AG10803 (cell line): Measurements from ENCODE around the gene TSEN34.

Source experiments
- DNase-seq: peaks from one replicate; pipeline ENCODE4 v3.0.0; 2010; ENCODE audit warnings: low read depth
- H3K4me3 ChIP-seq: 2 replicates; pipeline ENCODE4 v1.5.1; 2011; ENCODE audit warnings: mild to moderate bottlenecking, low read length, control low read depth
- TF ChIP-seq, protein P1 (sequence below): conservative IDR thresholded peaks from 2 replicates; pipeline ENCODE4 v1.5.1; 2011; ENCODE audit warnings: mild to moderate bottlenecking, low read length, control low read depth, inconsistent platforms

Gene TSEN34

GRCh38 chr19:54191011-54191810, at the start of gene TSEN34:
TSEN34 (plus strand) TSS chr19:54191308; CDS start chr19:54191365, 57 bp downstream.
- peak within 1 kb of the TSS; percentile 72 for H3K4me3 ChIP-seq
- TF ChIP-seq, protein P1, sequence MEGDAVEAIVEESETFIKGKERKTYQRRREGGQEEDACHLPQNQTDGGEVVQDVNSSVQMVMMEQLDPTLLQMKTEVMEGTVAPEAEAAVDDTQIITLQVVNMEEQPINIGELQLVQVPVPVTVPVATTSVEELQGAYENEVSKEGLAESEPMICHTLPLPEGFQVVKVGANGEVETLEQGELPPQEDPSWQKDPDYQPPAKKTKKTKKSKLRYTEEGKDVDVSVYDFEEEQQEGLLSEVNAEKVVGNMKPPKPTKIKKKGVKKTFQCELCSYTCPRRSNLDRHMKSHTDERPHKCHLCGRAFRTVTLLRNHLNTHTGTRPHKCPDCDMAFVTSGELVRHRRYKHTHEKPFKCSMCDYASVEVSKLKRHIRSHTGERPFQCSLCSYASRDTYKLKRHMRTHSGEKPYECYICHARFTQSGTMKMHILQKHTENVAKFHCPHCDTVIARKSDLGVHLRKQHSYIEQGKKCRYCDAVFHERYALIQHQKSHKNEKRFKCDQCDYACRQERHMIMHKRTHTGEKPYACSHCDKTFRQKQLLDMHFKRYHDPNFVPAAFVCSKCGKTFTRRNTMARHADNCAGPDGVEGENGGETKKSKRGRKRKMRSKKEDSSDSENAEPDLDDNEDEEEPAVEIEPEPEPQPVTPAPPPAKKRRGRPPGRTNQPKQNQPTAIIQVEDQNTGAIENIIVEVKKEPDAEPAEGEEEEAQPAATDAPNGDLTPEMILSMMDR: no peak
- peak; percentile 44 for DNase-seq

GRCh38 chr19:54141356-54141755, 49.8 kb upstream of the TSEN34 start:
- TF ChIP-seq, protein P1: no peak

GRCh38 chr19:54142166-54142780, 48.8 kb upstream of the TSEN34 start:
- no peak for DNase-seq
- TF ChIP-seq, protein P1: no peak
- H3K4me3 ChIP-seq: no peak overlapping the region

More at GRCh38 chr19:54141356-54141755, 49.8 kb upstream of the TSEN34 start:
- peak; percentile 90 for DNase-seq
- H3K4me3 ChIP-seq: peak overlapping the region; percentile 36

GRCh38 chr19:54145541-54146158, 45.5 kb upstream of the TSEN34 start:
- TF ChIP-seq, protein P1: no peak
- DNase-seq: no peak
- no peak overlapping the region for H3K4me3 ChIP-seq

DNA sequence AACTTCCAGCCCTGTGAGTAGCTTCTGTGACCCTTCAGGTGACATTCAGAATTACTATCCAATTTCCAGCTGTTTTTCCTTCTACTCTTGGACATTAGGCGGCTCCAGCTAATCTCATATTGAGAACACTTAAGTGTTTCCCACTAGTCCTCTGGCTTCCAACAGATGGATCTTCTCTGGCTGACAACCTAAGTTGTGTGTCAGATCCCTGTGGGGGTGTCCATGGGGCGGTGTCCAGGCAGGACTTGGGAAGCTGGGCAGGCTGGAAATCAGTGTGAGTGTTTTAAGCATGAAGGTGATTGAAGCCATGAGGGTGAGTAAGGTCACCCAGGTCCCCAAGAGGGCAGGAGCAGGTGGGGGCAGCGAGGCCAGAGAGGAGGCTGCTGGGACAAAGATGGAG, 43.4 kb upstream of the TSEN34 start:
- TF ChIP-seq, protein P1: no peak
- no peak overlapping the region for H3K4me3 ChIP-seq
- DNase-seq: no peak

- no peak overlapping the region for H3K4me3 ChIP-seq
- TF ChIP-seq, protein P1: no peak
- no peak for DNase-seq
Observed at GRCh38 chr19:54148158-54148557, 43.0 kb upstream of the TSEN34 start.
